Memory B cell (primary cell): Measurements from ENCODE around the gene TYMP.

Experiments used
- ATAC-seq: fragments of 150-1000 bp; cut with Tn5 transposase; 2 replicates; pipeline ENCODE4 v1.10.0; 2021; ENCODE audit warnings: low read depth, mild to moderate bottlenecking, moderate library complexity
- DNase-seq, 2 donors: peaks; one replicate each; pipeline ENCODE4 v3.0.0; 2022; ENCODE audit warnings: low spot score in 2 of 2
- H3K27ac Mint-ChIP-seq: one replicate; pipeline ENCODE4 v1.8.0; 2022; ENCODE audit warnings: mild to moderate bottlenecking, moderate library complexity, mixed read lengths
- H3K27me3 Mint-ChIP-seq: one replicate; pipeline ENCODE4 v1.8.0; 2022; ENCODE audit warnings: mixed read lengths
- H3K36me3 Mint-ChIP-seq: one replicate; pipeline ENCODE4 v1.8.0; 2022; ENCODE audit warnings: mild to moderate bottlenecking, mixed read lengths
- H3K4me1 Mint-ChIP-seq: one replicate; pipeline ENCODE4 v1.8.0; 2022; ENCODE audit warnings: mixed read lengths
- H3K4me3 Mint-ChIP-seq: one replicate; pipeline ENCODE4 v1.8.0; 2022; ENCODE audit warnings: mild to moderate bottlenecking, moderate library complexity, mixed read lengths
- H3K9me3 Mint-ChIP-seq: one replicate; pipeline ENCODE4 v1.8.0; 2022; ENCODE audit warnings: mixed read lengths

Gene TYMP

GRCh38 chr22:50503475-50504145 is 26.2 kb downstream of the TYMP start:
- no peak for ATAC-seq
- Mint-ChIP-seq H3K4me3 (no peak overlapping the region), H3K4me1 (peaks cover 10% of the 10 kb centered on the region), H3K27ac (no peak overlapping the region), H3K36me3 (no peaks in the 10 kb centered on the region), H3K27me3 (no peaks in the 10 kb centered on the region), H3K9me3 (no peaks in the 10 kb centered on the region)
- no peak for DNase-seq

- Mint-ChIP-seq H3K4me1 (peaks cover 11% of the 10 kb centered on the region), H3K27ac (no peak overlapping the region), H3K27me3 (no peaks in the 10 kb centered on the region), H3K36me3 (no peaks in the 10 kb centered on the region), H3K4me3 (no peak overlapping the region), H3K9me3 (no peaks in the 10 kb centered on the region)
- no peak for ATAC-seq
- DNase-seq: no peak
Measured at GRCh38 chr22:50502628-50503474, 27.0 kb downstream of the TYMP start.

- Mint-ChIP-seq H3K9me3 (no peaks in the 10 kb centered on the region), H3K4me3 (no peak overlapping the region), H3K27ac (no peak overlapping the region), H3K4me1 (peaks cover 11% of the 10 kb centered on the region), H3K27me3 (no peaks in the 10 kb centered on the region), H3K36me3 (no peaks in the 10 kb centered on the region)
- ATAC-seq (no peak), DNase-seq (no peak)
Measured at GRCh38 chr22:50502096-50502495, 27.7 kb downstream of the TYMP start.

- Mint-ChIP-seq H3K27ac (no peak overlapping the region), H3K4me1 (peaks cover 9% of the 10 kb centered on the region)
Measured at GRCh38 chr22:50500452-50500851, 29.4 kb downstream of the TYMP start.

GRCh38 chr22:50498322-50498890 is 31.4 kb downstream of the TYMP start:
- Mint-ChIP-seq H3K9me3 (no peaks in the 10 kb centered on the region), H3K27me3 (no peaks in the 10 kb centered on the region), H3K27ac (no peak overlapping the region), H3K4me1 (peaks cover 9% of the 10 kb centered on the region), H3K36me3 (no peaks in the 10 kb centered on the region), H3K4me3 (no peak overlapping the region)
- ATAC-seq (peak; percentile 97), DNase-seq (peak; percentile 62 to 71)

More at GRCh38 chr22:50500452-50500851, 29.4 kb downstream of the TYMP start:
- H3K27me3 Mint-ChIP-seq: no peaks in the 10 kb centered on the region
- no peak for DNase-seq
- H3K36me3 Mint-ChIP-seq: no peaks in the 10 kb centered on the region
- H3K9me3 Mint-ChIP-seq: no peaks in the 10 kb centered on the region
- no peak overlapping the region for H3K4me3 Mint-ChIP-seq
- ATAC-seq: no peak

GRCh38 chr22:50497093-50497492 is 32.7 kb downstream of the TYMP start:
- Mint-ChIP-seq H3K27me3 (no peaks in the 10 kb centered on the region), H3K9me3 (no peaks in the 10 kb centered on the region), H3K4me3 (no peak overlapping the region), H3K4me1 (peaks cover 9% of the 10 kb centered on the region), H3K36me3 (no peaks in the 10 kb centered on the region), H3K27ac (no peak overlapping the region)
- DNase-seq (no peak), ATAC-seq (no peak)

GRCh38 chr22:50490531-50491308 is 39.1 kb downstream of the TYMP start:
- DNase-seq: no peak
- no peak overlapping the region for H3K27ac Mint-ChIP-seq
- no peaks in the 10 kb centered on the region for H3K9me3 Mint-ChIP-seq
- H3K4me3 Mint-ChIP-seq: no peak overlapping the region
- H3K36me3 Mint-ChIP-seq: no peaks in the 10 kb centered on the region
- H3K4me1 Mint-ChIP-seq: peaks cover 8% of the 10 kb centered on the region
- peak; percentile 21 for ATAC-seq
- no peaks in the 10 kb centered on the region for H3K27me3 Mint-ChIP-seq

- no peaks in the 10 kb centered on the region for H3K27me3 Mint-ChIP-seq
- H3K4me3 Mint-ChIP-seq: no peak overlapping the region
- no peaks in the 10 kb centered on the region for H3K36me3 Mint-ChIP-seq
- H3K4me1 Mint-ChIP-seq: peaks cover 12% of the 10 kb centered on the region
- ATAC-seq (no peak), DNase-seq (no peak)
- H3K27ac Mint-ChIP-seq: no peak overlapping the region
- no peaks in the 10 kb centered on the region for H3K9me3 Mint-ChIP-seq
Measured at GRCh38 chr22:50489363-50490243, 40.2 kb downstream of the TYMP start.

- no peaks in the 10 kb centered on the region for H3K36me3 Mint-ChIP-seq
- DNase-seq: no peak
Measured at GRCh38 chr22:50488886-50489285, 40.9 kb downstream of the TYMP start.

GRCh38 chr22:50488006-50488677 is 41.7 kb downstream of the TYMP start:
- DNase-seq (no peak), ATAC-seq (no peak)
- Mint-ChIP-seq H3K9me3 (no peaks in the 10 kb centered on the region), H3K27me3 (no peaks in the 10 kb centered on the region), H3K36me3 (no peaks in the 10 kb centered on the region), H3K27ac (no peak overlapping the region), H3K4me3 (no peak overlapping the region), H3K4me1 (peaks cover 16% of the 10 kb centered on the region)

More at GRCh38 chr22:50488886-50489285, 40.9 kb downstream of the TYMP start:
- ATAC-seq: no peak
- H3K27me3 Mint-ChIP-seq: no peaks in the 10 kb centered on the region
- no peak overlapping the region for H3K4me3 Mint-ChIP-seq
- no peaks in the 10 kb centered on the region for H3K9me3 Mint-ChIP-seq
- H3K4me1 Mint-ChIP-seq: peaks cover 16% of the 10 kb centered on the region
- no peak overlapping the region for H3K27ac Mint-ChIP-seq

- ATAC-seq: no peak
Measured at GRCh38 chr22:50487290-50488005, 42.4 kb downstream of the TYMP start.

GRCh38 chr22:50486561-50487289 is 43.1 kb downstream of the TYMP start, which contains the start of gene MIOX:
MIOX (plus strand) TSS chr22:50486859; CDS start chr22:50486898, 39 bp downstream.
- ATAC-seq: no peak
- no peak for DNase-seq
- Mint-ChIP-seq H3K27ac (no peak within 1 kb of the TSS), H3K4me3 (no peak within 1 kb of the TSS), H3K27me3 (no peaks in the 10 kb centered on the region), H3K36me3 (no peaks in the 10 kb centered on the region), H3K4me1 (peaks cover 16% of the 10 kb centered on the region), H3K9me3 (no peaks in the 10 kb centered on the region)

More at GRCh38 chr22:50487290-50488005, 42.4 kb downstream of the TYMP start:
- Mint-ChIP-seq H3K36me3 (no peaks in the 10 kb centered on the region), H3K27ac (no peak overlapping the region), H3K4me3 (no peak overlapping the region), H3K27me3 (no peaks in the 10 kb centered on the region), H3K4me1 (peaks cover 16% of the 10 kb centered on the region), H3K9me3 (no peaks in the 10 kb centered on the region)
- DNase-seq: no peak
